HepG2 (cell line): ENCODE data around the gene TBC1D14. TPM values are rescaled to one million over a fixed set of nuclear protein-coding genes. Genes with fewer than 3 reads are reported as not detected.

ENCODE experiments used
- ATAC-seq: fragments of 200-7000 bp; cut with Tn5 transposase; 3 replicates; pipeline ENCODE4 v1.9.1; 2020; ENCODE audit warnings: mild to moderate bottlenecking, moderate library complexity
- BruUV-seq: library from RNA; stranded (reverse); fragments of 400-500 nt; replicated peaks from 2 replicates; lab custom pipeline; 2021; lab: Mats Ljungman, UMichigan
- CTCF ChIA-PET: fragments of 300-600 bp; formaldehyde crosslinking; extraction: SDS; loops from one replicate; lab custom pipeline; 2021; ENCODE audit warnings: low total read pairs, inconsistent platforms, low intra/inter-chr PET ratio; lab: Yijun Ruan, JAX
- POLR2A ChIA-PET: fragments of 350-600 bp; sonication (Branson Sonifier 250); formaldehyde crosslinking; loops from one replicate; lab custom pipeline; 2020; ENCODE audit warnings: antibody characterized with exemption, inconsistent platforms; lab: Yijun Ruan, JAX
- DNase-seq: peaks from one replicate; pipeline ENCODE4 v3.0.0-alpha.2; 2015; ENCODE audit warnings: low spot score
- FAIRE-seq: peaks from 3 replicates; lab custom pipeline; 2011; peaks lifted over from hg19 to GRCh38; lab: Jason Lieb, UNC
- H2AFZ ChIP-seq: one replicate; pipeline ENCODE4 v1.6.1; 2011; ENCODE audit warnings: low read length, inconsistent platforms
- H3K27ac ChIP-seq: fragments of 300-600 bp; 3 replicates; pipeline ENCODE4 v1.8.0; 2011; ENCODE audit warnings: mixed run types, mild to moderate bottlenecking, mixed read lengths, low read length, inconsistent platforms; ENCODE audit not compliant: insufficient read depth; ENCODE audit errors: extremely low read length
- H3K27me3 ChIP-seq, 2 experiments: fragments of 200-600 bp in 1 of 2; 2 replicates in 1 of 2; 3 replicates in 1 of 2; pipeline versions ENCODE4 v1.6.0 to v1.8.0; 2011; ENCODE audit warnings: low read length in 2 of 2, mild to moderate bottlenecking in 2 of 2, moderate library complexity in 2 of 2, inconsistent platforms in 1 of 2; ENCODE audit not compliant: insufficient read depth in 2 of 2, control insufficient read depth in 1 of 2
- H3K36me3 ChIP-seq, 2 experiments: fragments of 200-600 bp in 1 of 2; replicated peaks in 1 of 2; 2 replicates in 1 of 2; 3 replicates in 1 of 2; pipeline versions ENCODE4 v1.5.1 to v1.8.0; 2011; ENCODE audit warnings: low read length in 2 of 2, inconsistent platforms in 1 of 2; ENCODE audit not compliant: insufficient read depth in 2 of 2, control insufficient read depth in 1 of 2
- H3K4me1 ChIP-seq: 2 replicates; pipeline ENCODE4 v1.5.1; 2012; ENCODE audit warnings: low read length, inconsistent platforms; ENCODE audit not compliant: insufficient read depth
- H3K4me2 ChIP-seq: 2 replicates; pipeline ENCODE4 v1.6.0; 2011; ENCODE audit warnings: low read depth, low read length, inconsistent platforms
- H3K4me3 ChIP-seq, 3 experiments: fragments of 200-600 bp in 1 of 3; sonication (generic), shearing (Covaris generic) in 1 of 3; replicated peaks in 1 of 3; 2 replicates each; pipeline ENCODE4 v1.5.1; 2011 to 2016; ENCODE audit warnings: low read length in 3 of 3, inconsistent platforms in 2 of 3, low read depth in 2 of 3, mild to moderate bottlenecking in 2 of 3, control low read depth in 1 of 3, mixed read lengths in 1 of 3; ENCODE audit not compliant: insufficient read depth in 1 of 3
- H3K79me2 ChIP-seq: one replicate; pipeline ENCODE4 v1.6.1; 2011; ENCODE audit warnings: low read length, inconsistent platforms; ENCODE audit not compliant: insufficient read depth
- H3K9ac ChIP-seq: 2 replicates; pipeline ENCODE4 v1.6.0; 2011; ENCODE audit warnings: mild to moderate bottlenecking, low read depth, low read length, inconsistent platforms; ENCODE audit not compliant: insufficient read depth
- H3K9me3 ChIP-seq: 2 replicates; pipeline ENCODE4 v1.5.1; 2012; ENCODE audit warnings: mild to moderate bottlenecking, low read length
- H4K20me1 ChIP-seq: 2 replicates; pipeline ENCODE4 v1.6.0; 2011; ENCODE audit warnings: inconsistent platforms, mild to moderate bottlenecking, low read length, moderate library complexity; ENCODE audit not compliant: insufficient read depth
- ATF7 ChIP-seq, 2 experiments: fragments of 450-650 bp in 1 of 2; sonication (generic) in 1 of 2; formaldehyde crosslinking in 1 of 2; IDR thresholded peaks; 2 replicates each; pipeline versions ENCODE4 v1.4.0 to v1.6.1; 2016 to 2020; ENCODE audit warnings: antibody characterized with exemption in 1 of 2, mild to moderate bottlenecking in 1 of 2, missing genetic modification reagents in 1 of 2
- BCL6 ChIP-seq: IDR thresholded peaks from 2 replicates; pipeline ENCODE4 v1.6.1; 2016; ENCODE audit warnings: missing genetic modification reagents, missing compliant biosample characterization
- CHD4 ChIP-seq: fragments of 200-600 bp; sonication (generic); IDR thresholded peaks from 2 replicates; pipeline ENCODE4 v1.7.0; 2017; ENCODE audit warnings: mild to moderate bottlenecking, low read length, borderline replicate concordance
- DMAP1 ChIP-seq: IDR thresholded peaks from 2 replicates; pipeline ENCODE4 v1.6.1; 2016
- GTF2F1 ChIP-seq: fragments of 150-350 bp; IDR thresholded peaks from 2 replicates; pipeline ENCODE4 v1.6.1; 2014; ENCODE audit warnings: low read length
- MIER3 ChIP-seq: IDR thresholded peaks from 2 replicates; pipeline ENCODE4 v1.6.1; 2016; ENCODE audit warnings: missing compliant biosample characterization, borderline replicate concordance
- NFRKB ChIP-seq: fragments of 450-650 bp; IDR thresholded peaks from 2 replicates; pipeline ENCODE4 v1.6.1; 2017
- NPAS2 ChIP-seq: sonication (generic); formaldehyde crosslinking; IDR thresholded peaks from 2 replicates; pipeline ENCODE4 v1.8.0; 2022; ENCODE audit warnings: mild to moderate bottlenecking, missing genetic modification reagents, borderline replicate concordance
- PHF20 ChIP-seq: sonication (generic); formaldehyde crosslinking; IDR thresholded peaks from 2 replicates; pipeline ENCODE4 v1.5.0; 2020; ENCODE audit warnings: mild to moderate bottlenecking, missing genetic modification reagents
- POGZ ChIP-seq: sonication (generic); formaldehyde crosslinking; IDR thresholded peaks from 2 replicates; pipeline ENCODE4 v1.4.0; 2020; ENCODE audit warnings: mild to moderate bottlenecking, missing genetic modification reagents
- POLR2A ChIP-seq, 2 experiments: IDR thresholded peaks; 2 replicates each; pipeline ENCODE4 v1.6.1; 2011; ENCODE audit warnings: low read depth in 2 of 2, low read length in 2 of 2, mild to moderate bottlenecking in 1 of 2, moderate library complexity in 1 of 2; ENCODE audit not compliant: insufficient read depth in 1 of 2
- POLR2AphosphoS2 ChIP-seq: IDR thresholded peaks from 2 replicates; pipeline ENCODE4 v1.6.1; 2011; ENCODE audit warnings: low read depth, low read length, improper control_type of control experiment
- RBFOX2 ChIP-seq: fragments of 200-400 bp; formaldehyde crosslinking; IDR thresholded peaks from 2 replicates; pipeline ENCODE4 v1.6.1; 2017; ENCODE audit warnings: low read depth, mild to moderate bottlenecking, low read length
- SRSF1 ChIP-seq: fragments of 200-400 bp; formaldehyde crosslinking; optimal IDR thresholded peaks from 2 replicates; pipeline ENCODE3; 2017; ENCODE audit warnings: mild to moderate bottlenecking, low read depth, low read length, moderate library complexity
- ZFP36 ChIP-seq: fragments of 150-350 bp; IDR thresholded peaks from 2 replicates; pipeline ENCODE4 v1.6.1; 2018; ENCODE audit warnings: borderline replicate concordance, low read length, low read depth; ENCODE audit not compliant: partially characterized antibody
- WGBS: methylation state at CpG from one replicate; pipeline ENCODE4 v1.1.6; 2017; ENCODE audit warnings: low lambda C conversion rate; 5-methylcytosine and 5-hydroxymethylcytosine counted together
- in situ Hi-C: cut with HindIII; loops from 2 replicates; pipeline ENCODE4 v1.10.0; 2017; ENCODE audit warnings: low pct_unique_long_range_greater_than_20kb; ENCODE audit not compliant: extremely low pct_ligation_motif_present
- intact Hi-C: fragments of 100-400 bp; cut with micrococcal nuclease; formaldehyde crosslinking; loops from one replicate; pipeline ENCODE4 v1.10.0; 2022; ENCODE audit not compliant: unreplicated experiment
- polyA plus RNA-seq, 8 experiments: library from polyadenylated mRNA; depleted of rRNA in 3 of 8; stranded (reverse) in 7 of 8; unstranded in 1 of 8; fragments of >200 nt; fragmentation: Illumina TruSeq in 4 of 8; extraction: Trizol in 4 of 8; gene quantifications; 2 replicates each; pipeline versions ENCODE4 v1.2.1 to v1.2.3, GENCODE V29; 2011 to 2016; ENCODE audit warnings: low read depth in 4 of 8, missing spikeins in 1 of 8, mixed read lengths in 1 of 8; ENCODE audit not compliant: insufficient read depth in 1 of 8
- total RNA-seq, 5 experiments: library from RNA; depleted of rRNA; stranded (reverse); fragments of >200 nt; fragmentation: Illumina TruSeq; extraction: Trizol; gene quantifications; 2 replicates each; pipeline ENCODE4 v1.2.3, GENCODE V29; 2016; ENCODE audit warnings: low read depth in 1 of 5
- TF ChIP-seq, protein P1 (sequence below): IDR thresholded peaks from 2 replicates; pipeline ENCODE4 v1.6.1; 2016; ENCODE audit warnings: low read depth, control low read depth
- TF ChIP-seq, protein P2 (sequence below): sonication (generic); formaldehyde crosslinking; IDR thresholded peaks from 2 replicates; pipeline ENCODE4 v1.4.0; 2020; ENCODE audit warnings: missing genetic modification reagents

Gene TBC1D14
- total and polyA plus RNA-seq, 2 of the 13 experiments (the other 11 are each of a cell fraction or from before 2014, with no cell fraction given): 29.5 to 46.5 TPM

DNA sequence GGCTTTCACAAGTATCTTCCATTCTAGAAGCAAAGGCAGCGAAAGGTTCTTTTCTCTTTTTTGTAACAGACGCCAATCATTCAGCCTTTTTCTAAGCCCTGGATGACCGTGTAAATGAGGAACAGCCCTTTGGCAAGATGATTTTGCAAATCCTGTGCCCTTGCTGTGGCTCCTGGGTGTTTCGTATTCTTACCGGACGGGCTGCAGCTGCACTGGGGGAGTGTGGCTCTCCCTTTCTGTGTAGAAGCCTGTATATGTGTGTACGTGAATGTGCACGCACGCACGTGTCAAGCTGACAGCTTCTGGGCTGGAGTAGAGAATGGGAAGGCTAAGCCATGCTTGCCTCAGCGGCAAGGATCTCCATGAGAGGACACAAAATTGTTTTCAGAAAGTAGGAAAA, 150.0 kb downstream of the TBC1D14 start (continued):
- TF ChIP-seq, protein P1, sequence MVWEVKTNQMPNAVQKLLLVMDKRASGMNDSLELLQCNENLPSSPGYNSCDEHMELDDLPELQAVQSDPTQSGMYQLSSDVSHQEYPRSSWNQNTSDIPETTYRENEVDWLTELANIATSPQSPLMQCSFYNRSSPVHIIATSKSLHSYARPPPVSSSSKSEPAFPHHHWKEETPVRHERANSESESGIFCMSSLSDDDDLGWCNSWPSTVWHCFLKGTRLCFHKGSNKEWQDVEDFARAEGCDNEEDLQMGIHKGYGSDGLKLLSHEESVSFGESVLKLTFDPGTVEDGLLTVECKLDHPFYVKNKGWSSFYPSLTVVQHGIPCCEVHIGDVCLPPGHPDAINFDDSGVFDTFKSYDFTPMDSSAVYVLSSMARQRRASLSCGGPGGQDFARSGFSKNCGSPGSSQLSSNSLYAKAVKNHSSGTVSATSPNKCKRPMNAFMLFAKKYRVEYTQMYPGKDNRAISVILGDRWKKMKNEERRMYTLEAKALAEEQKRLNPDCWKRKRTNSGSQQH (CRISPR knock-in tag): no peak
- no peak for TF ChIP-seq NFRKB
- no peak for TF ChIP-seq BCL6 (CRISPR knock-in tag)
- no peak for TF ChIP-seq NPAS2

DNA sequence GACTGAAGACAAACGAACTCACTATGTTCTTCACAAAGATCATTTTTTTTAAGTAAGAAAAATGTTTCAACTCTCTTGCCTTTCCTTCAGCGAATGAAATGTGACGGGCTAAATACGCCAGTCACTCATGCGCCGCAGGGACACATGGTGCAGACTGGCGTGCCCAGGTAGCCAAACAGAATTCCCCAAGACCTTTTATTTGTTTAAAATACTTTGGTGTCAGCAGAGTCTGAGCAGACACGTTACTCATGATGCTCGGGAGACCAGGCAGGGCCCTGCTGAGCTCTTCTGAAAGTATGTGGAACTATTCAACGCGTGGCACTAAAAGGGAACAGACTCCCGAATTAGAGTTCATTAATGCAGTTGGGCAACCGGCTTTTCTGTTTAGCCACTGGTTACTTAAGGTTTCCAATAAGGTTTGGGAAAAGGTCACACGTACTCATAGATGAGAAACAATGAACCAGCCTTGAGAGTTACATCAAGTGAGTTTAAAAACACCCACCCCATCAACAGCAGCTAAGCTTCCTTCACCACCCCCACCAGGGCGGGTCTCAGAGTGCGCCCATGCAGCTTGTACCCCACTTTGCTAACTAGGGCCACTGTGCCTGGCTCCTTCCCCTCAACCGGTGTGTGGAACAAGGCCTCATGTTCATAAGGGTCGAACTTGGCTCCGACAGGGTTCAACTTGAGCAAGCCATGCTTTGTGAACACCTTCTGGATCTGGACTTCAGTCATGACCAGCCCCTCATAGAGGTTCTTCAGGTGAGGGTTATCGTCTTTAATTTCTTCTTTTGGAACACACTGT, 150.9 kb downstream of the TBC1D14 start:
- no peak for FAIRE-seq
- in situ Hi-C loops: no loop called here
- no TSS peak for BruUV-seq
- H3K9me3 ChIP-seq: no peaks in the 10 kb centered on the region
- H3K4me3 ChIP-seq: no peak overlapping the region
- H2AFZ ChIP-seq: no peak overlapping the region
- CTCF ChIA-PET: no interaction called here
- POLR2A ChIA-PET: interaction anchor here (1.1 to 1.8 kb wide), 3 partner anchors 7 to 18 kb away, joined by 3 to 5 read pairs (median 5); partner anchors contain the start of genes GRPEL1 and TADA2B
- intact Hi-C loops: no loop called here
- DNase-seq: no peak
- peaks cover 12% of the 10 kb centered on the region for H3K4me1 ChIP-seq
- TF ChIP-seq POLR2A (IDR thresholded peaks at IDR 0.05; ENCODE audit: insufficient read depth in 1 of 2, low read depth in 2 of 2, low read length in 2 of 2): 0 out of 4 replicates have a peak, but pooled peaks of 1 of the 2 experiments have one; percentile 26
- no peak for TF ChIP-seq POGZ (CRISPR knock-in tag)
- TF ChIP-seq, protein P2, sequence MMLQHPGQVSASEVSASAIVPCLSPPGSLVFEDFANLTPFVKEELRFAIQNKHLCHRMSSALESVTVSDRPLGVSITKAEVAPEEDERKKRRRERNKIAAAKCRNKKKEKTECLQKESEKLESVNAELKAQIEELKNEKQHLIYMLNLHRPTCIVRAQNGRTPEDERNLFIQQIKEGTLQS (CRISPR knock-in tag): no peak
- TF ChIP-seq RBFOX2: peak; percentile 8; the same call in 1 of the 2 replicates
- no peak for TF ChIP-seq ATF7 (IDR thresholded peaks at IDR 0.05)
- TF ChIP-seq ATF7 (CRISPR knock-in tag; IDR thresholded peaks at IDR 0.05): no peak
- no peak for TF ChIP-seq ZFP36
- no peak for TF ChIP-seq GTF2F1
- TF ChIP-seq SRSF1: peak; percentile 41
- no peak for TF ChIP-seq MIER3 (CRISPR knock-in tag)
- TF ChIP-seq POLR2AphosphoS2: peak; percentile 35; the same call in 1 of the 2 replicates
- TF ChIP-seq CHD4: no peak
- no peak for TF ChIP-seq PHF20 (CRISPR knock-in tag)
- no peak for TF ChIP-seq DMAP1
- no peak; the same call in 2 of the 3 replicates for ATAC-seq
- H3K27ac ChIP-seq: no peak overlapping the region
- H3K4me2 ChIP-seq: no peak overlapping the region
- WGBS: 98% methylated on average over 17 of the region's 20 CpGs
- no peaks in the 10 kb centered on the region for H3K27me3 ChIP-seq
- H3K9ac ChIP-seq: no peak overlapping the region
- H3K79me2 ChIP-seq: peaks cover 23% of the 10 kb centered on the region
- H3K36me3 ChIP-seq: peaks cover 15 to 69% of the 10 kb centered on the region in 2 experiments
- peaks cover 21% of the 10 kb centered on the region for H4K20me1 ChIP-seq
